ENCODE results near the gene UBA1. TPM values are rescaled to one million over a fixed set of nuclear protein-coding genes. Genes with fewer than 3 reads are reported as not detected.

Gene UBA1
- total and polyA plus RNA-seq, 10 donors, result 57.7 to 207 (median 191) TPM

DNA sequence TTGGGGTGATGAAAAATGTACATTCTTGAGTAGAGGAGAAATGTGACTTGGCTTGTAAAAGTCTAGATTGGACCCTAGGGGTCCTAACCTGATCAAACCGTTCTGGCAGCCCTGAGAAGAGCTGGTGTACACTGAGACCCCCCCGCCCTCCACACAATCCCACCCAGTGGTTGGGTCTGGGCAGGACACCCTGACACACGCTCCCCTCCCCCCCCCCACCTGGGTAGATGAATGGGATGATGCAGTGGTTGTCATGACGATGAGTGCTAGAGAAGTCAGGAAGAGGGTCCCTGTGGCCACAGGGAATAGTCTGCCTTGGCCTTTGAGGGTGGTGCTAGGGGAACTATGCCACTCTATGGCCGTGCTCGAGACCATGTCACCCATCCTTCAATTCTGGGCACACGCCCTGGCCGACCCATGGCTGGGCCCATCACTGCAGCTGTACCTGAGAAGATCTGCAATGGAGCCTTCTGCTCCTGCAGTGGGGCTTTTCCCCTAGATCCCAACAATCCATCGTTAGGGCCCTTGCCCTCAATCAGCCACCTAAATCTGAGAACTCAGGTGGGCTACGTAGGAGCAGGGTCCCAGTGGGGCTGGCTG lies 29.2 kb downstream of the UBA1 start:
- Histone ChIP-seq H3K9me3 (no peaks in the 10 kb centered on the region), H3K36me3 (peaks cover 0 to 53% (median 47%) of the 10 kb centered on the region in 6 donors), H3K27ac (no peak overlapping the region), H3K4me1 (peaks cover 11 to 31% (median 19%) of the 10 kb centered on the region in 6 donors), H3K4me3 (no peak overlapping the region), H3K27me3 (replicated peaks in 1 of 7) (no peaks in the 10 kb centered on the region)
- DNase-seq, result peak; percentile 66
- intact Hi-C loops (cut with DNase I; ENCODE audit: low total_unique reads), result no loop called here
- 81 to 100% (median 92%) methylated on average over 4 to 10 of the region's 10 CpGs for WGBS, 5 donors
- TF ChIP-seq POLR2AphosphoS5 (IDR thresholded peaks at IDR 0.05) (no peak), POLR2A (IDR thresholded peaks at IDR 0.05) (no peak)
- TF ChIP-seq, protein P1, sequence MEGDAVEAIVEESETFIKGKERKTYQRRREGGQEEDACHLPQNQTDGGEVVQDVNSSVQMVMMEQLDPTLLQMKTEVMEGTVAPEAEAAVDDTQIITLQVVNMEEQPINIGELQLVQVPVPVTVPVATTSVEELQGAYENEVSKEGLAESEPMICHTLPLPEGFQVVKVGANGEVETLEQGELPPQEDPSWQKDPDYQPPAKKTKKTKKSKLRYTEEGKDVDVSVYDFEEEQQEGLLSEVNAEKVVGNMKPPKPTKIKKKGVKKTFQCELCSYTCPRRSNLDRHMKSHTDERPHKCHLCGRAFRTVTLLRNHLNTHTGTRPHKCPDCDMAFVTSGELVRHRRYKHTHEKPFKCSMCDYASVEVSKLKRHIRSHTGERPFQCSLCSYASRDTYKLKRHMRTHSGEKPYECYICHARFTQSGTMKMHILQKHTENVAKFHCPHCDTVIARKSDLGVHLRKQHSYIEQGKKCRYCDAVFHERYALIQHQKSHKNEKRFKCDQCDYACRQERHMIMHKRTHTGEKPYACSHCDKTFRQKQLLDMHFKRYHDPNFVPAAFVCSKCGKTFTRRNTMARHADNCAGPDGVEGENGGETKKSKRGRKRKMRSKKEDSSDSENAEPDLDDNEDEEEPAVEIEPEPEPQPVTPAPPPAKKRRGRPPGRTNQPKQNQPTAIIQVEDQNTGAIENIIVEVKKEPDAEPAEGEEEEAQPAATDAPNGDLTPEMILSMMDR (IDR thresholded peaks at IDR 0.05 in 8 of 11, conservative IDR thresholded peaks at IDR 0.05 in 3 of 11), result no peak

DNA sequence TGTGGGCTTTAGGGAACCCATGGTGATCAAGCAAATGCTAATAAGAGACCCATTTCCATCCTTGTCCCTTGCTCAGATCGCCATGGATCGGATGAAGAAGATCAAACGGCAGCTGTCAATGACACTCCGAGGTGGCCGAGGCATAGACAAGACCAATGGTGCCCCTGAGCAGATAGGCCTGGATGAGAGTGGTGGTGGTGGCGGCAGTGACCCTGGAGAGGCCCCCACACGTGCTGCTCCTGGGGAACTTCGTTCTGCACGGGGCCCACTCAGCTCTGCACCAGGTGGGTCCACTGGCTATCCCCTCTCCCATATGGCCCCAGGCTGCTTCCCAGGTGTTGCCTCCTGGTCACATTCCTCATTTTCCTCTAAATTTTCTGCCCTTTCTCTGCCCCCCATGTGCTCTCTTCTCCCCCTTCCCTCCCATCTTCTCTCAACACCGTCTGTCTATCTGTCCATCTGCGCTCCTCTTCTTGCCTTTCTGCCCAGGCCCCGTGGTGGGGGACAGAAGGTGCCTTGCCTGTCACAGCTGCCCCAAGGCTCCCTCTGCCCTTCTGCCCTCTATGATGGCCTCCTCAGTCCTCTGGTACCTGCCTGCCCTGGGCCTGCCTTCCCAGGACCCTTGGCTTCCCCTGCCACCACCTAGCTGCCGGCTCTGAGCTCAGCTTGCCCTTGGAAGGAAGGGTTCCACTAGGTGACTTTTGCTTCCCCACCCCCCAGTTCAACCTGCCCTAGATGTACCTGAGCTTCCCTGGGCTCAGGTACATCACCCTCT lies 30.0 kb downstream of the UBA1 start:
- peak; percentile 68 for DNase-seq
- 93 to 98% (median 96%) methylated on average over 3 to 13 of the region's 13 CpGs for WGBS, 5 donors
- no peaks in the 10 kb centered on the region for H3K27me3 ChIP-seq (replicated peaks in 1 of 7)
- peaks cover 0 to 60% (median 52%) of the 10 kb centered on the region in 6 donors for H3K36me3 ChIP-seq
- intact Hi-C loops (cut with DNase I; ENCODE audit: low total_unique reads), result no loop called here
- TF ChIP-seq POLR2AphosphoS5 (IDR thresholded peaks at IDR 0.05) (no peak), POLR2A (IDR thresholded peaks at IDR 0.05) (no peak)
- TF ChIP-seq, protein P1 (IDR thresholded peaks at IDR 0.05 in 8 of 11, conservative IDR thresholded peaks at IDR 0.05 in 3 of 11), result no peak
- H3K4me3 ChIP-seq, result no peak overlapping the region
- no peaks in the 10 kb centered on the region for H3K9me3 ChIP-seq
- peaks cover 11 to 31% (median 19%) of the 10 kb centered on the region in 6 donors for H3K4me1 ChIP-seq
- H3K27ac ChIP-seq, result no peak overlapping the region

DNA sequence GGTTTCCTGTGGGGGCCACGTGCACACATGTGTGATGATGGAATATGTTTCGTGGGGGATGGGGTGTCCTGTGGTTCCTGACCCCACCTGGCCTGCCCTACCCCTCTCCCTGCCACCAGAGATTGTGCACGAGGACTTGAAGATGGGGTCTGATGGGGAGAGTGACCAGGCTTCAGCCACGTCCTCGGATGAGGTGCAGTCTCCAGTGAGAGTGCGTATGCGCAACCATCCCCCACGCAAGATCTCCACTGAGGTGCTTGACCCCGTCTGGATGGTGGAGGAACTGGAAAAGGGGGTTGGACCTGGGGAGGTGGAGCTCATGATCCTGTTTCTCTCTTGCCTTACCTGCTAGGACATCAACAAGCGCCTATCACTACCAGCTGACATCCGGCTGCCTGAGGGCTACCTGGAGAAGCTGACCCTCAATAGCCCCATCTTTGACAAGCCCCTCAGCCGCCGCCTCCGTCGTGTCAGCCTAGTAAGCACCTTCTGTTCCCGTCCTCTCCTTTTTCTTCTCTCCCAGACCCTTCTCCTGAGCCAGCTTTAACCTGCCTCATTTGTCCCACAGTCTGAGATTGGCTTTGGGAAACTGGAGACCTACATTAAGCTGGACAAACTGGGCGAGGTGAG lies 30.8 kb downstream of the UBA1 start:
- H3K27ac ChIP-seq, result no peak overlapping the region
- WGBS, 5 donors, result 91 to 96% (median 94%) methylated on average over 16 to 17 of the region's 17 CpGs
- H3K36me3 ChIP-seq, result peaks cover 0 to 68% (median 58%) of the 10 kb centered on the region in 6 donors
- H3K9me3 ChIP-seq, result no peaks in the 10 kb centered on the region
- no peaks in the 10 kb centered on the region for H3K27me3 ChIP-seq (replicated peaks in 1 of 7)
- TF ChIP-seq, protein P1 (IDR thresholded peaks at IDR 0.05 in 8 of 11, conservative IDR thresholded peaks at IDR 0.05 in 3 of 11), result no peak
- TF ChIP-seq POLR2A (IDR thresholded peaks at IDR 0.05) (no peak), POLR2AphosphoS5 (IDR thresholded peaks at IDR 0.05) (no peak)
- H3K4me1 ChIP-seq, result peaks cover 11 to 28% (median 16%) of the 10 kb centered on the region in 6 donors
- peak; percentile 66 for DNase-seq
- no peak overlapping the region for H3K4me3 ChIP-seq
- intact Hi-C loops (cut with DNase I; ENCODE audit: low total_unique reads), result no loop called here

DNA sequence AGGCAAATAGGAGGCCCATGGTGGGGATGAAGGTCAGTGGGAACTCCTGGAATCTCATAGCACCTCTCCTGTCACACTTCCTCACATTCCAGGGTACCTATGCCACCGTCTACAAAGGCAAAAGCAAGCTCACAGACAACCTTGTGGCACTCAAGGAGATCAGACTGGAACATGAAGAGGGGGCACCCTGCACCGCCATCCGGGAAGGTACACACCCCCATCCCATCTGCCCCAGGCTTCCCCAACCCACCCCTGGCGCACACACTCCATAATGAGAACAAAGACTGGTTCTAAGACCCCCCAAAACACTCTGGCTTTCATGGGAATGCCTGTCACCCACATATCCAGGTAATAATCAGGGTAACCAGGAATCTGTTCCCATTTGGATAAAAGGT lies 31.3 kb downstream of the UBA1 start:
- Histone ChIP-seq H3K27me3 (replicated peaks in 1 of 7) (no peaks in the 10 kb centered on the region), H3K4me3 (no peak overlapping the region), H3K4me1 (peaks cover 10 to 23% (median 11%) of the 10 kb centered on the region in 6 donors), H3K27ac (no peak overlapping the region), H3K9me3 (no peaks in the 10 kb centered on the region), H3K36me3 (peaks cover 0 to 73% (median 58%) of the 10 kb centered on the region in 6 donors)
- intact Hi-C loops (cut with DNase I; ENCODE audit: low total_unique reads), result no loop called here
- WGBS, 5 donors, result 91 to 100% (median 97%) methylated on average over 1 to 4 of the region's 4 CpGs
- TF ChIP-seq, protein P1 (IDR thresholded peaks at IDR 0.05 in 8 of 11, conservative IDR thresholded peaks at IDR 0.05 in 3 of 11), result no peak
- no peak for TF ChIP-seq POLR2AphosphoS5 (IDR thresholded peaks at IDR 0.05)
- no peak for TF ChIP-seq POLR2A (IDR thresholded peaks at IDR 0.05)
- no peak for DNase-seq

Measured in spleen (tissue), 11 donors.